Measurements from ENCODE around the gene PCED1B.
"Not testable (repeated sequence)": the region's sequence is repeated elsewhere in the genome, so short reads cannot be mapped to it uniquely, and the experiment has no call there.

The PCED1B gene

DNA sequence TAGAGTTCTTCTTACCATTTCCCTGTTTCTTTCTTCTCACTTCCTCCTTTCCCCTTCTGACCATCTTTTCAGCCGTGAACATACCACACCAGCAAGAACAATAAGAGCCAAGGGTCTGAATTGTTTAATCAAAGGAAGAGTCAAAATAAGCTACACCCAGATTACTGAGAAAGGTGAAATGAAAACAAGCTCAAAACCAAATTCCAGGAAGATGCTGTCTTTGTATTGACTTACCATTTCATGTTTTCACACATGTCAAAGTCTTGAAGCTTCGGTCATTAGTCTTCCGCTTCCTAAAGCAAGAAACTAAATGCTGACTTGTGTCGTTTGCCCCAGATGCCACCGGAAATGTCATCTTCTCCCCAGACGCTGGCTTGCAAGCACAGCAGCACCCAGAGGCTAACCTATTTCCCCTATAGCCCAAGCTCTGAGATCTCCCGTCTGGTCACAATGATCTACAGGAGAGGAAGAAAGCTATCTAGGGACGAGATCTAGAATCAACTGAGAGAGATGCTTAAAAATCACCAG lies 136.8 kb downstream of the PCED1B start:
- H3K4me3 ChIP-seq (ENCODE audit: low read depth, low read length): no peak overlapping the region

DNA sequence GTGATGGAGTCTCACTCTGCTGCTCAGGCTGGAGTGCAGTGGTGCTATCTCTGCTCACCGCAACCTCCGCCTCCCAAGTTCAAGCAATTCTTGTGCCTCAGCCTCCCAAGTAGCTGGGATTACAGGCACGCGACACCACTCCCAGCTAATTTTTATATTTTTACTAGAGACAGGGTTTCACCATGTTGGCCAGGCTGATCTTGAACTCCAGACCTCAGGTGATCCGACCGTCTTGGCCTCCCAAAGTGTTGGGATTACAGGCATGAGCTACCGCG lies 138.1 kb downstream of the PCED1B start:
- not testable (repeated sequence) for H3K4me3 ChIP-seq (ENCODE audit: low read depth, low read length)

More for the DNA sequence above, 136.8 kb downstream of the PCED1B start:
- TF ChIP-seq, protein P1, sequence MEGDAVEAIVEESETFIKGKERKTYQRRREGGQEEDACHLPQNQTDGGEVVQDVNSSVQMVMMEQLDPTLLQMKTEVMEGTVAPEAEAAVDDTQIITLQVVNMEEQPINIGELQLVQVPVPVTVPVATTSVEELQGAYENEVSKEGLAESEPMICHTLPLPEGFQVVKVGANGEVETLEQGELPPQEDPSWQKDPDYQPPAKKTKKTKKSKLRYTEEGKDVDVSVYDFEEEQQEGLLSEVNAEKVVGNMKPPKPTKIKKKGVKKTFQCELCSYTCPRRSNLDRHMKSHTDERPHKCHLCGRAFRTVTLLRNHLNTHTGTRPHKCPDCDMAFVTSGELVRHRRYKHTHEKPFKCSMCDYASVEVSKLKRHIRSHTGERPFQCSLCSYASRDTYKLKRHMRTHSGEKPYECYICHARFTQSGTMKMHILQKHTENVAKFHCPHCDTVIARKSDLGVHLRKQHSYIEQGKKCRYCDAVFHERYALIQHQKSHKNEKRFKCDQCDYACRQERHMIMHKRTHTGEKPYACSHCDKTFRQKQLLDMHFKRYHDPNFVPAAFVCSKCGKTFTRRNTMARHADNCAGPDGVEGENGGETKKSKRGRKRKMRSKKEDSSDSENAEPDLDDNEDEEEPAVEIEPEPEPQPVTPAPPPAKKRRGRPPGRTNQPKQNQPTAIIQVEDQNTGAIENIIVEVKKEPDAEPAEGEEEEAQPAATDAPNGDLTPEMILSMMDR (IDR thresholded peaks at IDR 0.05; ENCODE audit: borderline replicate concordance, insufficient read depth, low read depth, low read length): no peak

DNA sequence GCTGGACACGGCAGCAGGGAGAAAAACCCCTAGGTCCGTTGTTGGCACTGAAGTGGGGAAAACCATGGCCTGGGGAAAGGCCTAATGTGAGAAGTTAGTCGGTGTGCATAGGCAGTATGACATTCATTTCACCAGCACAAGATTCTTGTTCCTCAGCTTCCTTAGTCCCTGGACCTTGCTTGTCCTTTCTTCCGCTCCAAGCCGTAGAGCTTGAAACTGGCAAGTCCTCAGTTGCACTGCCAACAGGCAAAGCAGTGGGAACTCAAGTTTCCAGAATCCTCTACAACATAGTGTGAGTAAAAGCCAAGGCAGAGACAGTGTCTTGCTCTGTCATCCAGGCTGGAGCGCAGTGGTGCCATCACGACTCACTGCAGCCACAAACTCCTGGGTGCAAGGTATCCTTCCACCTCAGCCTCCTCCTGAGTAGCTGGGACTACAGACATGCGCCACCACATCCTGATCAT lies 138.8 kb downstream of the PCED1B start:
- TF ChIP-seq, protein P1 (IDR thresholded peaks at IDR 0.05; ENCODE audit: borderline replicate concordance, insufficient read depth, low read depth, low read length): no peak
- no peak overlapping the region for H3K4me3 ChIP-seq (ENCODE audit: low read depth, low read length)

DNA sequence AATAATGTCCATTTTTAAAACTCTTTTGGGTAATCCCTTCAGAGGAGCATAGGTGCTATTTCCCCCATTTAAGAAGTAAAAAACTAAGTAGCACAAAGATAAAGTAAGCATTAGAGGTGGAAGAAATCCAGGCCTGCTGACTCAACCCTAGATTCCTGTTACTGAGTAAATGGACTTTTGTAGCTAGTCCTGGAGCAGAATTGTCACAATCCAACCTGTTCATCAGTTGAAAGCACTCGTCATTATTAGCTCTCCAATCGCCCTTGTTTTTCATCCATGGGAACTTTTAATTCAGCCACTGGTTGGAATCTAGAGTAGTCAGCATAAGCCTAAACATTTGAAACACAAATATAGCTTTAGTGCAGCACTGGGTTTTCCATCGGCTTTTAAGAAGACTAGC lies 139.8 kb downstream of the PCED1B start:
- TF ChIP-seq, protein P1 (IDR thresholded peaks at IDR 0.05; ENCODE audit: borderline replicate concordance, insufficient read depth, low read depth, low read length): no peak
- H3K4me3 ChIP-seq (ENCODE audit: low read depth, low read length): no peak overlapping the region

DNA sequence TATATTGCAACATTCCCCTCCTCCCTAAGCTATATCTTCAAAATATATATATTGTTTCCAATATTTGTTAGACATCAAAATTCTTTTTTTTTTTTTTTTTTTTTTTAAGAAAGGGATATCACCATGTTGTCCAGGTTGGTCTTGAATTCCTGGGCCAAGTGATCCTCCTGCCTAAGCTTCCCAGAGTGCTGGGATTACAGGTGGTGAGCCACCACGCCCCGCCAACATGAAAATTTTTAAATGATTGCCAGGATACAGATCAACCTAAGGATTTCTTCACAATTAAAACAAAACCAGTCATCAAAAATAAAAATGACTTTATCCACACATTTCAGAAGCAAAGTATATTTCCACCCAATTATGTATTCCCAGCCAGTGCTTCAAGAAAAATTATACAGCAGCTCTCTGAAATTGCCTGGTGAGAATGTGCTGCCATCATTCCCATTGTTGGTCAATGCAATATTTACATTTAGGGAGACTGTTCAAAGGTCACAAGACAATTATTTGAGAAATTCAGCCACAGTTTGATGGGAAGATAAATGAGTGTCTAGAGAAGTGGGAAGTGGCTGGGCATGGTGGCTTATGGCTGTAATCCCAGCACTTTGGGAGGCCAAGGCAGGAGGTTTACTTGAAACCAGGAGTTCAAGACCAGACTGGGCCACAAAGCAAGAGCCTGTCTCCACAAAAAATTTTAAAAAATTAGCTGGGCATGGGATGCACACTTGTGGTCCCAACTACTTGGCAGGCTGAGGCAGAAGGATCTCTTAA lies 142.0 kb downstream of the PCED1B start:
- TF ChIP-seq, protein P1 (IDR thresholded peaks at IDR 0.05; ENCODE audit: borderline replicate concordance, insufficient read depth, low read depth, low read length): no peak
- no peak overlapping the region for H3K4me3 ChIP-seq (ENCODE audit: low read depth, low read length)

DNA sequence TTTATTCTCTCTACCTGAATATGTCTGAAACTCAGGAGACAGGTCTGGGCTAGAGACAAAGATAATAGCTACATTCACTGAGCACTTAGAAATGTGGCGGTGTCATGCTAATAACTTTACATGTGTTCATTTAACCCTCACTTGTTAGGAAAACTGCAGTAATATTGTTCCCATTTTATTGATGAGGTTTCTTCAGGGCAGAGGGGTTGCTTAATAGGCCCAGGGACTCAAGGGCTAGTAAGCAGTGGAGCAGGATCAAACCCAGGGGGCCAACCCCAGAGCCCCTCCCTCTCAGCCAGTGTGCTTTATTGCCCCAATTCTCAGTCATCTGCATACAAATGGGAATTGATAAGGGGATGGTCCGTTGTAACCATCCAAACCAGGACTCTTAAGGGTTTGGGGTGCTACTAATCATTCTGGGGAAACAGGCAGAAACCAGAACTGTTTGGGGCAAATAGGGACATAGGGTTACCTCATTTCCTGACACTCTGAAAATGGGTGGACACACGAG lies 143.2 kb downstream of the PCED1B start:
- no peak overlapping the region for H3K4me3 ChIP-seq (ENCODE audit: low read depth, low read length)

DNA sequence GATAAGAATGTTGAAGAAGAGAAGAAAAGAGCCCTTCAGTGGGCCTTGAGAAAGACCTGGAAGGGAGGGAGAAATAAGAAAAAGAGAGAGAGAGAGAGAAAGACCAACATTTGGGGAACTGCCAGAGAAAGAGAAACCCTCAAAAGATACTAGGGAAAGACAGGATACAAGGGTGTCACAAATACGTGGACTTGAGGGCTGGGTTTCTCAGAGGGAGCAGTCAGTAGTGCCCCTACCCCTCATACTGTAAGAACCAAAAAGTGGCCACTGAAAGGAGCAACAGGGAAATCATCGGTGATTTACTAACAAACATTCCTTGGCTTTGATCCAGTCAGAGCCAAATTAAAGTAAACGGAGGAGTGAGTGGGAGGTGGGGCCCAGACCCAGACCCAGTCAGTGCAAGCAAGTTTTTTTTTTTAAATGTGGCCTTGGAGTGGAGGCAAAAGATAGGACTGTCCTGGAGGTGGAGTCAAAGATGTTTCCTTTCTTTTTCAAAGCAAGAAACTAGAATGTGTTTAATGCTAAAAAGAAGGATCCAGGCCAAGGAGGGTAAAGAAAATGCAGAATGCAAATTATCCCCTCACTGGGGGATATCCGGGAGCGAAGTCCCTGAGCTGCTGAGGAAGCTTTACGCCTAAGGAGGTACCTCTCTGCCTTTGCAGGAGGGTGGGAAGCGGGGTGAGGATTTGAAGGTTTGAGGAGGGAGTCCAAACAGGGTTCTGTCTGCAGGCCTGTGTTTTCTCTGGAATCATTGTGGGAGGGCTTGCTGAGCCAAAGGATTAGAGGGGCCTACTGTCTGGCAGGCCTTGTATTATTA lies 143.8 kb downstream of the PCED1B start:
- TF ChIP-seq, protein P1 (IDR thresholded peaks at IDR 0.05; ENCODE audit: borderline replicate concordance, insufficient read depth, low read depth, low read length): no peak
- H3K4me3 ChIP-seq (ENCODE audit: low read depth, low read length): no peak overlapping the region

More for the DNA sequence above, 143.2 kb downstream of the PCED1B start:
- TF ChIP-seq, protein P1 (IDR thresholded peaks at IDR 0.05; ENCODE audit: borderline replicate concordance, insufficient read depth, low read depth, low read length): no peak

Measured in GM12875 (cell line).